IMR-90 (cell line): ENCODE data around the gene KIF1A.

Experiments used
- CEBPB ChIP-seq: IDR thresholded peaks from 2 replicates; pipeline ENCODE4 v1.6.1; 2012; ENCODE audit warnings: low read depth, low read length, improper control_type of control experiment
- TF ChIP-seq, protein P1 (sequence below): conservative IDR thresholded peaks from 2 replicates; pipeline ENCODE4 v1.5.1; 2012; ENCODE audit warnings: mild to moderate bottlenecking, low read depth, low read length, improper control_type of control experiment

DNA sequence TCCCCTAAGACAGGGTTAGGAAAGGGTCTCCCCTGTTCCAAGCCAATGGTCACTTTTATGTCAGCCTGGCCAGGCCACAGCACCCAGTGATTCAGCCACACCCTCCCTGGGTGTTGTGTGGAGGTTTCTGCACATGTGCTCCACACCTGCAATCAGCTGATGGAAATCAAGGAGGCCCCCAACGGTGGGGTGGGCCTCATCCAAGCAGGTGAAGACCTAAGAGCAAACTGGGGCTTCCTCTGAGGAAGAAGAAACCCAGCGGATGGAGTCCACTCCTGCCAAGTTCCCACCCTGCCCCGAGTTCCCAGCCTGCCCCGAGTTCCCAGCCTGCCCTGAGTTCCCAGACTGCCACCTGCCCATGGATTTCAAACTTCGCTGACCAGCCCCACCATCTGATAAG lies 55.4 kb downstream of the KIF1A start:
- TF ChIP-seq, protein P1, sequence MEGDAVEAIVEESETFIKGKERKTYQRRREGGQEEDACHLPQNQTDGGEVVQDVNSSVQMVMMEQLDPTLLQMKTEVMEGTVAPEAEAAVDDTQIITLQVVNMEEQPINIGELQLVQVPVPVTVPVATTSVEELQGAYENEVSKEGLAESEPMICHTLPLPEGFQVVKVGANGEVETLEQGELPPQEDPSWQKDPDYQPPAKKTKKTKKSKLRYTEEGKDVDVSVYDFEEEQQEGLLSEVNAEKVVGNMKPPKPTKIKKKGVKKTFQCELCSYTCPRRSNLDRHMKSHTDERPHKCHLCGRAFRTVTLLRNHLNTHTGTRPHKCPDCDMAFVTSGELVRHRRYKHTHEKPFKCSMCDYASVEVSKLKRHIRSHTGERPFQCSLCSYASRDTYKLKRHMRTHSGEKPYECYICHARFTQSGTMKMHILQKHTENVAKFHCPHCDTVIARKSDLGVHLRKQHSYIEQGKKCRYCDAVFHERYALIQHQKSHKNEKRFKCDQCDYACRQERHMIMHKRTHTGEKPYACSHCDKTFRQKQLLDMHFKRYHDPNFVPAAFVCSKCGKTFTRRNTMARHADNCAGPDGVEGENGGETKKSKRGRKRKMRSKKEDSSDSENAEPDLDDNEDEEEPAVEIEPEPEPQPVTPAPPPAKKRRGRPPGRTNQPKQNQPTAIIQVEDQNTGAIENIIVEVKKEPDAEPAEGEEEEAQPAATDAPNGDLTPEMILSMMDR, result no peak
- TF ChIP-seq CEBPB, result no peak
